SU-DHL-6 (cell line): ENCODE data around the gene NUDT19.
"Not testable (repeated sequence)": the region's sequence is repeated elsewhere in the genome, so short reads cannot be mapped to it uniquely, and the experiment has no call there.

ENCODE experiments used
- H2AFZ ChIP-seq: fragments of 200-600 bp; sonication (generic); 2 replicates; pipeline ENCODE4 v1.6.1; 2014; ENCODE audit warnings: low read depth, mild to moderate bottlenecking, moderate library complexity, mixed read lengths, antibody characterized with exemption, low read length; ENCODE audit not compliant: severe bottlenecking
- H3F3A ChIP-seq: fragments of 200-600 bp; shearing (Covaris generic); 2 replicates; pipeline ENCODE4 v1.6.0; 2016; ENCODE audit warnings: antibody characterized with exemption, mild to moderate bottlenecking; ENCODE audit not compliant: insufficient read depth
- H3K27ac ChIP-seq: fragments of 200-600 bp; sonication (generic); 2 replicates; pipeline ENCODE4 v1.5.1; 2016; ENCODE audit warnings: low read depth, mild to moderate bottlenecking, low read length, moderate library complexity, mixed read lengths
- H3K27me3 ChIP-seq: fragments of 200-600 bp; sonication (generic), shearing (Covaris generic); 2 replicates; pipeline ENCODE4 v1.6.0; 2014; ENCODE audit warnings: mild to moderate bottlenecking, low read length
- H3K36me3 ChIP-seq: fragments of 200-600 bp; sonication (generic); 2 replicates; pipeline ENCODE4 v1.6.1; 2014; ENCODE audit warnings: mild to moderate bottlenecking, low read length, mixed read lengths
- H3K4me2 ChIP-seq: fragments of 300-600, 200-600 bp; shearing (Covaris generic), sonication (generic); 2 replicates; pipeline ENCODE4 v1.6.0; 2014; ENCODE audit warnings: low read length, low read depth, mild to moderate bottlenecking; ENCODE audit not compliant: poor library complexity, severe bottlenecking
- H3K4me3 ChIP-seq: fragments of 200-600 bp; sonication (generic); 2 replicates; pipeline ENCODE4 v1.5.1; 2014; ENCODE audit warnings: antibody characterized with exemption, low read length, mild to moderate bottlenecking, mixed read lengths; ENCODE audit not compliant: insufficient read depth, poor library complexity, severe bottlenecking
- H3K79me2 ChIP-seq: fragments of 200-600 bp; sonication (generic); 2 replicates; pipeline ENCODE4 v1.6.1; 2014; ENCODE audit warnings: mild to moderate bottlenecking, low read length, moderate library complexity; ENCODE audit not compliant: insufficient read depth
- H3K9ac ChIP-seq: fragments of 200-600 bp; sonication (generic); 2 replicates; pipeline ENCODE4 v1.7.0; 2014; ENCODE audit warnings: mild to moderate bottlenecking, low read length
- H3K9me2 ChIP-seq: fragments of 200-600 bp; sonication (generic); replicated peaks from 2 replicates; pipeline ENCODE4 v1.6.1; 2014; ENCODE audit warnings: low read length; ENCODE audit not compliant: insufficient read depth
- H3K9me3 ChIP-seq: fragments of 200-600 bp; sonication (generic); 2 replicates; pipeline ENCODE4 v1.6.1; 2014; ENCODE audit warnings: low read length, mixed read lengths; ENCODE audit not compliant: insufficient read depth
- H4K20me1 ChIP-seq: fragments of 200-600 bp; sonication (generic); 2 replicates; pipeline ENCODE4 v1.6.1; 2014; ENCODE audit warnings: low read depth, mild to moderate bottlenecking, antibody characterized with exemption, low read length, moderate library complexity, mixed read lengths
- EZH2phosphoT487 ChIP-seq: fragments of 200-600 bp; sonication (generic), shearing (Covaris generic); conservative IDR thresholded peaks from 2 replicates; pipeline ENCODE4 v1.6.1; 2018; ENCODE audit warnings: mild to moderate bottlenecking, antibody characterized with exemption, low read length, moderate library complexity, mixed read lengths
- TF ChIP-seq, protein P1 (sequence below): fragments of 200-600 bp; sonication (generic); IDR thresholded peaks from one replicate; pipeline ENCODE4 v1.5.1; 2017; ENCODE audit warnings: antibody characterized with exemption, mild to moderate bottlenecking, low read length, moderate library complexity; ENCODE audit not compliant: insufficient read depth, poor library complexity, severe bottlenecking

Gene NUDT19

DNA sequence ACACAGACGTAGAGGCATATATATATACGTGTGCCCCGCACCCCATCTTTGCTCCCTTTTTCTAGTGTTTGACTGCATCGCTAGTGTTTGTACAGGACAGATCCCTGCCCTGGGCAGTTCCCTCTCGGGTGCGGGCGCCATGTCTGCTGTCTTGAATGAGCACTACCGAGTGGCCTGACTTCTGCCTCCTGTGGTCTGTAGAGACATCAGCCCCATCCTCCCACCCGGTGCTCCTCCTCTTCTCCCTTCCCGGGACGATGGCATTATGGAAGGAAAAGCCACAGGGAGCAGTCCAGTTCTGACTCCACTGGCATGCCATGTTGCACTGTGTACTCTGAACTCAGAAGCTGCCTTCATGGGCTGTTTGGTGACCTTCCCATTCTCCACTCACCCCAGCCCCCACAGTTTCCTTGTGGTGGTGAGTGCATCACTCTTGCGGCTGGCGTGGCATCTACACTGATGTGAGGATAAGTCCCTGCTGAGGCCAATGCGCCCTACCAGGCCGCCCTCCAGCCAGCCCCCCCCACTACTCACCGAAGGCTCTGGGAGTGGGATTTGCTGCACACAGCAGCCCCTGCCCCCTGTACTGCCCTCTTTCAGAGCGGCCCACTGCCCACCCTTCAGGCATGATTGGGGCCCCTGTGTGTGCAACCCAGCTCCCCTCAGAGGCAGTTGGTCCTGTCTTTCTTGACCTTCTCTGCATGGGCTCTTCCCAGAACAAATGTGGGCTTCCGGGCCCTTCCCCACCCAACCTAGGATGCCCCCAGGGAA is 53.1 kb downstream of the NUDT19 start:
- Histone ChIP-seq H2AFZ (no peak overlapping the region), H3K79me2 (no peaks in the 10 kb centered on the region), H3F3A (no peaks in the 10 kb centered on the region), H3K36me3 (no peaks in the 10 kb centered on the region), H3K27me3 (no peaks in the 10 kb centered on the region), H3K9ac (no peak overlapping the region), H3K27ac (no peak overlapping the region), H4K20me1 (no peaks in the 10 kb centered on the region), H3K9me2 (no peaks in the 10 kb centered on the region), H3K4me3 (no peak overlapping the region), H3K9me3 (no peaks in the 10 kb centered on the region), H3K4me2 (no peak overlapping the region)
- TF ChIP-seq EZH2phosphoT487: no peak
- TF ChIP-seq, protein P1, sequence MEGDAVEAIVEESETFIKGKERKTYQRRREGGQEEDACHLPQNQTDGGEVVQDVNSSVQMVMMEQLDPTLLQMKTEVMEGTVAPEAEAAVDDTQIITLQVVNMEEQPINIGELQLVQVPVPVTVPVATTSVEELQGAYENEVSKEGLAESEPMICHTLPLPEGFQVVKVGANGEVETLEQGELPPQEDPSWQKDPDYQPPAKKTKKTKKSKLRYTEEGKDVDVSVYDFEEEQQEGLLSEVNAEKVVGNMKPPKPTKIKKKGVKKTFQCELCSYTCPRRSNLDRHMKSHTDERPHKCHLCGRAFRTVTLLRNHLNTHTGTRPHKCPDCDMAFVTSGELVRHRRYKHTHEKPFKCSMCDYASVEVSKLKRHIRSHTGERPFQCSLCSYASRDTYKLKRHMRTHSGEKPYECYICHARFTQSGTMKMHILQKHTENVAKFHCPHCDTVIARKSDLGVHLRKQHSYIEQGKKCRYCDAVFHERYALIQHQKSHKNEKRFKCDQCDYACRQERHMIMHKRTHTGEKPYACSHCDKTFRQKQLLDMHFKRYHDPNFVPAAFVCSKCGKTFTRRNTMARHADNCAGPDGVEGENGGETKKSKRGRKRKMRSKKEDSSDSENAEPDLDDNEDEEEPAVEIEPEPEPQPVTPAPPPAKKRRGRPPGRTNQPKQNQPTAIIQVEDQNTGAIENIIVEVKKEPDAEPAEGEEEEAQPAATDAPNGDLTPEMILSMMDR: no peak

GRCh38 chr19:32745594-32746251 is 54.1 kb downstream of the NUDT19 start:
- not testable (repeated sequence) for H3K4me3 ChIP-seq, H2AFZ ChIP-seq, H3K9me3 ChIP-seq, H3K27ac ChIP-seq, H3K36me3 ChIP-seq, H3K27me3 ChIP-seq, H3K4me2 ChIP-seq, H3K9me2 ChIP-seq, H3F3A ChIP-seq, H3K9ac ChIP-seq, H4K20me1 ChIP-seq, H3K79me2 ChIP-seq

- H3K9ac ChIP-seq, H2AFZ ChIP-seq, H3K4me3 ChIP-seq, H3K9me3 ChIP-seq, H4K20me1 ChIP-seq, H3K79me2 ChIP-seq, H3K27me3 ChIP-seq, H3K4me2 ChIP-seq, H3K36me3 ChIP-seq, H3F3A ChIP-seq, H3K27ac ChIP-seq, H3K9me2 ChIP-seq: not testable (repeated sequence)
These were observed 55.1 kb downstream of the NUDT19 start for GRCh38 chr19:32746631-32747196.

DNA sequence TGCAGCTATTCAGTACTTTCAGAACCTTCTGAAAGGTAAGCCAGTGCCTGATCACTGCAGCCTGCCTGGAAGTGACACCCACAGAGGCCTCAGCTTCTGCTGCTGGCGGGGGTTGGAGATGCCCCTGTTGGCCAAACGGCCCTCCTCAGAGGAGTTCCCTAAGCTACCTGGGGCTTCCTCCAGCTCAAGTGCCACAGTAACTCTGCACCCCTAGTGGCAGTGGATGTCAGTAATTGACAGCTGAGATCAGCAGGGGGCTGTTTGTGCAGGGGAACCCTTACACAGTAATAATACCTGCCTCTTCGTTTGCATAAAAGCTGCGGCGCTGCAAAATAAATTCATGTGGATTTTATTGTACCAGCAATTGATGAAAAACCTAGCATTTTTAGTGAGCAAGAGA is 56.9 kb downstream of the NUDT19 start:
- H3K4me3 ChIP-seq: no peak overlapping the region
- no peak overlapping the region for H3K27ac ChIP-seq
- H3K9me2 ChIP-seq: no peaks in the 10 kb centered on the region
- H3K9ac ChIP-seq: no peak overlapping the region
- H3K4me2 ChIP-seq: no peak overlapping the region
- no peak overlapping the region for H2AFZ ChIP-seq
- no peaks in the 10 kb centered on the region for H3F3A ChIP-seq
- no peaks in the 10 kb centered on the region for H3K27me3 ChIP-seq
- no peaks in the 10 kb centered on the region for H3K79me2 ChIP-seq
- H4K20me1 ChIP-seq: no peaks in the 10 kb centered on the region
- no peaks in the 10 kb centered on the region for H3K9me3 ChIP-seq
- no peaks in the 10 kb centered on the region for H3K36me3 ChIP-seq
- no peak for TF ChIP-seq EZH2phosphoT487
